H9 (cell line): ENCODE results near the gene KAT2B. TPM values are rescaled to one million over a fixed set of nuclear protein-coding genes. Genes with fewer than 3 reads are reported as not detected.

ENCODE experiments used
- DNase-seq: peaks from one replicate; pipeline ENCODE4 v3.0.0-alpha.2; 2017
- H2AFZ ChIP-seq: one replicate; pipeline ENCODE4 v1.6.1; 2013; ENCODE audit warnings: mild to moderate bottlenecking, low read length, control low read depth, moderate library complexity
- H2AK5ac ChIP-seq: 2 replicates; pipeline ENCODE4 v1.6.1; 2013; ENCODE audit warnings: low read length, control low read depth, mixed read lengths; ENCODE audit not compliant: insufficient read length
- H2BK120ac ChIP-seq: one replicate; pipeline ENCODE4 v1.6.1; 2013; ENCODE audit warnings: low read depth, mild to moderate bottlenecking, low read length, control low read depth, inconsistent platforms; ENCODE audit not compliant: poor library complexity, severe bottlenecking
- H2BK12ac ChIP-seq: 2 replicates; pipeline ENCODE4 v1.6.1; 2013; ENCODE audit warnings: low read length, control low read depth, mixed read lengths, low read depth; ENCODE audit not compliant: insufficient read length
- H2BK15ac ChIP-seq: 2 replicates; pipeline ENCODE4 v1.6.1; 2013; ENCODE audit warnings: low read depth, low read length, control low read depth
- H2BK20ac ChIP-seq: one replicate; pipeline ENCODE4 v1.6.1; 2013; ENCODE audit warnings: low read depth, mild to moderate bottlenecking, low read length, control low read depth, inconsistent platforms; ENCODE audit not compliant: poor library complexity, severe bottlenecking
- H2BK5ac ChIP-seq: 2 replicates; pipeline ENCODE4 v1.6.1; 2013; ENCODE audit warnings: low read length, control low read depth, mixed read lengths; ENCODE audit not compliant: insufficient read length
- H3K14ac ChIP-seq: 2 replicates; pipeline ENCODE4 v1.6.1; 2013; ENCODE audit warnings: low read length, control low read depth; ENCODE audit not compliant: insufficient read depth
- H3K18ac ChIP-seq: 2 replicates; pipeline ENCODE4 v1.6.1; 2013; ENCODE audit warnings: low read depth, mild to moderate bottlenecking, mixed read lengths, low read length, control low read depth; ENCODE audit not compliant: insufficient read length
- H3K23ac ChIP-seq: 2 replicates; pipeline ENCODE4 v1.6.1; 2013; ENCODE audit warnings: low read length, control low read depth, mixed read lengths, low read depth; ENCODE audit not compliant: insufficient read length
- H3K23me2 ChIP-seq: 2 replicates; pipeline ENCODE4 v1.6.1; 2013; ENCODE audit warnings: low read depth, mild to moderate bottlenecking, mixed read lengths, low read length, control low read depth; ENCODE audit not compliant: insufficient read length, poor library complexity, severe bottlenecking
- H3K27ac ChIP-seq: 2 replicates; pipeline ENCODE4 v1.5.1; 2013; ENCODE audit warnings: low read length, control low read depth, mixed read lengths, low read depth; ENCODE audit not compliant: insufficient read length
- H3K27me3 ChIP-seq: 2 replicates; pipeline ENCODE4 v1.6.1; 2013; ENCODE audit warnings: low read length, control low read depth, inconsistent platforms; ENCODE audit not compliant: insufficient read depth
- H3K4ac ChIP-seq: 2 replicates; pipeline ENCODE4 v1.6.1; 2013; ENCODE audit warnings: low read depth, mild to moderate bottlenecking, control low read depth, inconsistent platforms, low read length, moderate library complexity
- H3K4me1 ChIP-seq: 2 replicates; pipeline ENCODE4 v1.6.1; 2013; ENCODE audit warnings: low read length, control low read depth, inconsistent platforms; ENCODE audit not compliant: insufficient read depth
- H3K4me2 ChIP-seq: 2 replicates; pipeline ENCODE4 v1.6.1; 2013; ENCODE audit warnings: low read length, control low read depth, mixed read lengths; ENCODE audit not compliant: insufficient read length, insufficient read depth
- H3K56ac ChIP-seq: 2 replicates; pipeline ENCODE4 v1.6.1; 2013; ENCODE audit warnings: low read depth, mild to moderate bottlenecking, mixed read lengths, low read length, control low read depth; ENCODE audit not compliant: insufficient read length
- H3K79me1 ChIP-seq: 2 replicates; pipeline ENCODE4 v1.6.1; 2013; ENCODE audit warnings: low read depth, mild to moderate bottlenecking, moderate library complexity, low read length, control low read depth, inconsistent platforms; ENCODE audit not compliant: insufficient read depth, poor library complexity, severe bottlenecking
- H3K79me2 ChIP-seq: 2 replicates; pipeline ENCODE4 v1.6.1; 2013; ENCODE audit warnings: low read length, control low read depth, inconsistent platforms; ENCODE audit not compliant: insufficient read depth
- H3K9ac ChIP-seq: 2 replicates; pipeline ENCODE4 v1.6.1; 2013; ENCODE audit warnings: low read length, control low read depth, mixed read lengths; ENCODE audit not compliant: insufficient read length; ENCODE audit errors: extremely low read depth
- H3K9me3 ChIP-seq: one replicate; pipeline ENCODE4 v1.6.1; 2013; ENCODE audit warnings: low read depth, low read length, inconsistent platforms; ENCODE audit not compliant: control insufficient read depth
- H3T11ph ChIP-seq: one replicate; pipeline ENCODE4 v1.6.1; 2013; ENCODE audit warnings: mild to moderate bottlenecking, low read length, control low read depth, inconsistent platforms
- H4K20me1 ChIP-seq: one replicate; pipeline ENCODE4 v1.6.1; 2013; ENCODE audit not compliant: control insufficient read depth, insufficient read length, insufficient read depth
- H4K5ac ChIP-seq: 2 replicates; pipeline ENCODE4 v1.6.1; 2013; ENCODE audit warnings: low read depth, mild to moderate bottlenecking, mixed read lengths, low read length, control low read depth; ENCODE audit not compliant: insufficient read length
- H4K8ac ChIP-seq: replicated peaks from 2 replicates; pipeline ENCODE4 v1.6.1; 2013; ENCODE audit warnings: low read length, control low read depth, mixed read lengths, low read depth; ENCODE audit not compliant: insufficient read length
- H4K91ac ChIP-seq: 2 replicates; pipeline ENCODE4 v1.6.1; 2013; ENCODE audit warnings: low read depth, mild to moderate bottlenecking, moderate library complexity, mixed read lengths, low read length, control low read depth; ENCODE audit not compliant: insufficient read length
- H3K27ac Mint-ChIP-seq, 3 experiments: 2 replicates in 2 of 3; 3 replicates in 1 of 3; pipeline ENCODE4 v1.8.0; 2020 to 2021; ENCODE audit warnings: mixed read lengths in 3 of 3, mild to moderate bottlenecking in 1 of 3, moderate library complexity in 1 of 3
- H3K27me3 Mint-ChIP-seq: 2 replicates; pipeline ENCODE4 v1.8.0; 2021; ENCODE audit warnings: low read depth, mild to moderate bottlenecking, moderate library complexity, mixed read lengths
- H3K36me3 Mint-ChIP-seq, 3 experiments: 2 replicates in 2 of 3; 3 replicates in 1 of 3; pipeline ENCODE4 v1.8.0; 2020 to 2021; ENCODE audit warnings: low read depth in 3 of 3, mixed read lengths in 3 of 3; ENCODE audit not compliant: insufficient read depth in 1 of 3
- H3K4me1 Mint-ChIP-seq, 2 experiments: 2 replicates each; pipeline ENCODE4 v1.8.0; 2020; ENCODE audit warnings: mixed read lengths in 2 of 2
- H3K4me3 Mint-ChIP-seq, 2 experiments: 2 replicates in 1 of 2; 3 replicates in 1 of 2; pipeline ENCODE4 v1.8.0; 2020 to 2021; ENCODE audit warnings: mild to moderate bottlenecking in 2 of 2, mixed read lengths in 2 of 2, moderate library complexity in 1 of 2
- H3K9me3 Mint-ChIP-seq, 2 experiments: 2 replicates in 1 of 2; 3 replicates in 1 of 2; pipeline ENCODE4 v1.8.0; 2020; ENCODE audit warnings: mild to moderate bottlenecking in 2 of 2, mixed read lengths in 2 of 2, moderate library complexity in 1 of 2
- WGBS: extraction: QIAGEN DNeasy Blood & Tissue Kit; methylation state at CpG from one replicate; pipeline ENCODE4 v1.1.7; 2013; ENCODE audit warnings: missing lambda C conversion rate, low lambda C conversion rate, mixed read lengths; ENCODE audit not compliant: insufficient read length; ENCODE audit errors: extremely low coverage; 5-methylcytosine and 5-hydroxymethylcytosine counted together
- total RNA-seq: library from RNA; stranded (reverse); gene quantifications from 2 replicates; pipeline ENCODE4 v1.2.1, GENCODE V29; 2021
- TF ChIP-seq, protein P1 (sequence below): fragments of 200-600 bp; sonication (generic); conservative IDR thresholded peaks from 3 replicates; pipeline ENCODE4 v1.8.0; 2021; ENCODE audit warnings: antibody characterized with exemption, mild to moderate bottlenecking

KAT2B gene
- total RNA-seq, 1 experiment from 2014 or later: 6.3 TPM

DNA sequence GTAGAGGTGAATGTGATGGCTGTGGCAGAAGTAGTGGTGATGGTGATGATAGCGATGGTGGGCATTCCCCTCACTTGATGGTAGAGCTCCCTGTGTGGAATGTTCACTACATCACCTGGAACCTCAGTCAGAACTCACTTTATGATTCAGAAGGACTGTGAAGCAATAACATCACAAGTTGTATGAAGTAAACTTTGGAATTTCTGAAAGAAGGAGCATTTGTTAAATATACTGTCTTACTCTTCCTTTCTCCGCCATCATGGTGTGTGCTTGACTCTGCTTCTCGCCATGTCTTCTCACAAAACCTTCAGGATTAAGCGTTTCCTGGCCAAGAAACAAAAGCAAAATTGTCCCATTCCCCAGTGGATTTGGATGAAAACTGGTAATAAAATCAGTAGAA, 28.1 kb upstream of the KAT2B start, which contains the start of gene PP2D1:
PP2D1 (minus strand) TSS at position 101 of the 400 bp plus-strand sequence. CDS start 192 bp downstream, outside the sequence.
- H3T11ph ChIP-seq: no peak within 1 kb of the TSS
- no peaks in the 10 kb centered on the region for H3K4me1 ChIP-seq
- no peak within 1 kb of the TSS for H3K4me2 ChIP-seq
- no peak within 1 kb of the TSS for H3K27ac ChIP-seq
- no peaks in the 10 kb centered on the region for H3K4me1 Mint-ChIP-seq
- no peak for DNase-seq
- no peak within 1 kb of the TSS for H3K9ac ChIP-seq
- no peaks in the 10 kb centered on the region for H3K9me3 ChIP-seq
- H2BK120ac ChIP-seq: no peak within 1 kb of the TSS
- no peak within 1 kb of the TSS for H4K5ac ChIP-seq
- H3K23me2 ChIP-seq: no peaks in the 10 kb centered on the region
- H3K36me3 Mint-ChIP-seq: no peaks in the 10 kb centered on the region
- H3K79me1 ChIP-seq: no peaks in the 10 kb centered on the region
- no peak within 1 kb of the TSS for H3K14ac ChIP-seq
- H4K8ac ChIP-seq: no peak within 1 kb of the TSS
- H3K56ac ChIP-seq: no peak within 1 kb of the TSS
- no CpG with 5 or more reads among the region's 4 CpGs for WGBS
- no peaks in the 10 kb centered on the region for H4K20me1 ChIP-seq
- H2AK5ac ChIP-seq: no peak within 1 kb of the TSS
- no peak within 1 kb of the TSS for H2BK5ac ChIP-seq
- H3K27ac Mint-ChIP-seq: no peak within 1 kb of the TSS
- no peaks in the 10 kb centered on the region for H3K9me3 Mint-ChIP-seq
- no peak within 1 kb of the TSS for H4K91ac ChIP-seq
- H2BK20ac ChIP-seq: no peak within 1 kb of the TSS
- no peak within 1 kb of the TSS for H3K4me3 Mint-ChIP-seq
- TF ChIP-seq, protein P1, sequence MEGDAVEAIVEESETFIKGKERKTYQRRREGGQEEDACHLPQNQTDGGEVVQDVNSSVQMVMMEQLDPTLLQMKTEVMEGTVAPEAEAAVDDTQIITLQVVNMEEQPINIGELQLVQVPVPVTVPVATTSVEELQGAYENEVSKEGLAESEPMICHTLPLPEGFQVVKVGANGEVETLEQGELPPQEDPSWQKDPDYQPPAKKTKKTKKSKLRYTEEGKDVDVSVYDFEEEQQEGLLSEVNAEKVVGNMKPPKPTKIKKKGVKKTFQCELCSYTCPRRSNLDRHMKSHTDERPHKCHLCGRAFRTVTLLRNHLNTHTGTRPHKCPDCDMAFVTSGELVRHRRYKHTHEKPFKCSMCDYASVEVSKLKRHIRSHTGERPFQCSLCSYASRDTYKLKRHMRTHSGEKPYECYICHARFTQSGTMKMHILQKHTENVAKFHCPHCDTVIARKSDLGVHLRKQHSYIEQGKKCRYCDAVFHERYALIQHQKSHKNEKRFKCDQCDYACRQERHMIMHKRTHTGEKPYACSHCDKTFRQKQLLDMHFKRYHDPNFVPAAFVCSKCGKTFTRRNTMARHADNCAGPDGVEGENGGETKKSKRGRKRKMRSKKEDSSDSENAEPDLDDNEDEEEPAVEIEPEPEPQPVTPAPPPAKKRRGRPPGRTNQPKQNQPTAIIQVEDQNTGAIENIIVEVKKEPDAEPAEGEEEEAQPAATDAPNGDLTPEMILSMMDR: no peak
- no peak within 1 kb of the TSS for H2AFZ ChIP-seq
- H2BK15ac ChIP-seq: no peak within 1 kb of the TSS
- H3K27me3 ChIP-seq: no peaks in the 10 kb centered on the region
- H3K79me2 ChIP-seq: no peaks in the 10 kb centered on the region
- H3K4ac ChIP-seq: no peak within 1 kb of the TSS
- no peak within 1 kb of the TSS for H3K18ac ChIP-seq
- H2BK12ac ChIP-seq: no peak within 1 kb of the TSS
- H3K23ac ChIP-seq: no peak within 1 kb of the TSS
- H3K27me3 Mint-ChIP-seq: no peaks in the 10 kb centered on the region
